Nephron progenitor cell (in vitro differentiated cells): ENCODE measurements around the gene RPE.

Source experiments
- DNase-seq: peaks from one replicate; pipeline ENCODE4 v3.0.0; 2021
- H3K27ac Mint-ChIP-seq: 2 replicates; pipeline ENCODE4 v1.8.0; 2021; ENCODE audit warnings: mild to moderate bottlenecking, moderate library complexity, mixed read lengths
- H3K27me3 Mint-ChIP-seq: 2 replicates; pipeline ENCODE4 v1.8.0; 2021; ENCODE audit warnings: mild to moderate bottlenecking, low read depth, mixed read lengths; ENCODE audit not compliant: poor library complexity
- H3K36me3 Mint-ChIP-seq: 2 replicates; pipeline ENCODE4 v1.8.0; 2021; ENCODE audit warnings: low read depth, mixed read lengths
- H3K4me1 Mint-ChIP-seq: 2 replicates; pipeline ENCODE4 v1.8.0; 2021; ENCODE audit warnings: mixed read lengths
- H3K4me3 Mint-ChIP-seq: 2 replicates; pipeline ENCODE4 v1.8.0; 2021; ENCODE audit warnings: mild to moderate bottlenecking, moderate library complexity, mixed read lengths
- H3K9me3 Mint-ChIP-seq: 2 replicates; pipeline ENCODE4 v1.8.0; 2021; ENCODE audit warnings: mild to moderate bottlenecking, moderate library complexity, mixed read lengths
- CTCF ChIP-seq: fragments of 200-600 bp; sonication (generic); IDR thresholded peaks from 2 replicates; pipeline ENCODE4 v1.5.0; 2021; ENCODE audit warnings: antibody characterized with exemption

RPE gene

DNA sequence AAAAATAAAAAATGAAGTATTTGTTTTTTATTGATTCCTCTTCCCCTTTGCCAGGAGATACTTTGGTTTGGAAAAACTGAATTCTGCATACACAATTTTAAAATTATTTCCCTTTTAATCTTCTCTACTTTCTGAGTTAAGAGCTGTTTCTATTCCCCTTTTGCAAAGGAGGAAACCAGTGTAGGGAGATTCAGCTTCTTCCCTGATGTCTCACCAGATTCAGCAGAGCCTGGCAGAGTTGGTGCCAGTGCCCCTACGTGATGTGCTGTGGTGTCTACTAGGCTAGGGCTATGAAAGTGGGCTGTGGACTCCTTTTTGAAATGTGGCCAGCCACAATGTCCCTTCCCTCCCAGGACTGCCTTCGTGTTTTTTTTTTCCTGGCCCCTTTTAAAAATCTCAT lies 2.4 kb downstream of the RPE start:
- Mint-ChIP-seq H3K27ac (peak overlapping the region; percentile 63), H3K36me3 (peaks cover 22% of the 10 kb centered on the region), H3K4me1 (peaks cover 41% of the 10 kb centered on the region), H3K4me3 (peak overlapping the region; percentile 99), H3K9me3 (no peaks in the 10 kb centered on the region), H3K27me3 (peaks cover under 1% of the 10 kb centered on the region)
- TF ChIP-seq CTCF: no peak
- no peak for DNase-seq

DNA sequence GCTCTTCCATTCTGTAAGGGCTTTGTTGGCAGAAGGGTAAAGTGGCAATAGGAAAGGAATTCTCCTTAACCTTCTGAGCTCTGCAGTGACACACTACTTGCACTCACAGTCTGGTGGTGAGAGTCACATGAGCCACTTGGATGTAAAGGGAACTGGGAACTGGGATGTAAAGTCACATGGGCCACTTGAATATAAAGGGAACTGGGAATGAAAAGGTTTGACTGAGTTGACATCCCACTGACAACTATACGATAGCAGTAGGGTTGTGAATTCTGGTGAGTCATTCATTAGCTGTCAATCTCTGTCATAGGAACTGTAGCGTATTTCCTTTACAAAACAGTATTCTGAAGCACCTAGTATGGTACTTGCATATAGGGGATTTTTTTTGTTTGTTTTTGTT lies 5.5 kb downstream of the RPE start:
- TF ChIP-seq CTCF: no peak
- no peaks in the 10 kb centered on the region for H3K27me3 Mint-ChIP-seq
- no peak for DNase-seq
- H3K27ac Mint-ChIP-seq: no peak overlapping the region
- H3K36me3 Mint-ChIP-seq: peaks cover 44% of the 10 kb centered on the region
- H3K9me3 Mint-ChIP-seq: no peaks in the 10 kb centered on the region
- no peak overlapping the region for H3K4me3 Mint-ChIP-seq
- peaks cover 30% of the 10 kb centered on the region for H3K4me1 Mint-ChIP-seq

- Mint-ChIP-seq H3K36me3 (peaks cover 55% of the 10 kb centered on the region), H3K27me3 (no peaks in the 10 kb centered on the region), H3K4me1 (peaks cover 17% of the 10 kb centered on the region), H3K27ac (no peak overlapping the region), H3K9me3 (no peaks in the 10 kb centered on the region), H3K4me3 (no peak overlapping the region)
- DNase-seq: no peak
- no peak for TF ChIP-seq CTCF
These were observed 6.7 kb downstream of the RPE start for GRCh38 chr2:210009126-210009525.

- DNase-seq: no peak
- peak overlapping the region; percentile 3 for H3K27ac Mint-ChIP-seq
- H3K36me3 Mint-ChIP-seq: peaks cover 58% of the 10 kb centered on the region
- H3K9me3 Mint-ChIP-seq: no peaks in the 10 kb centered on the region
- H3K4me1 Mint-ChIP-seq: peaks cover 10% of the 10 kb centered on the region
- no peaks in the 10 kb centered on the region for H3K27me3 Mint-ChIP-seq
- H3K4me3 Mint-ChIP-seq: no peak overlapping the region
- no peak for TF ChIP-seq CTCF
These were observed 7.5 kb downstream of the RPE start for GRCh38 chr2:210009896-210010295.

GRCh38 chr2:210020138-210020537 lies 17.7 kb downstream of the RPE start:
- Mint-ChIP-seq H3K27me3 (no peaks in the 10 kb centered on the region), H3K9me3 (no peaks in the 10 kb centered on the region), H3K36me3 (peaks cover 62% of the 10 kb centered on the region), H3K4me3 (no peak overlapping the region), H3K27ac (no peak overlapping the region), H3K4me1 (no peaks in the 10 kb centered on the region)
- no peak for TF ChIP-seq CTCF
- no peak for DNase-seq

DNA sequence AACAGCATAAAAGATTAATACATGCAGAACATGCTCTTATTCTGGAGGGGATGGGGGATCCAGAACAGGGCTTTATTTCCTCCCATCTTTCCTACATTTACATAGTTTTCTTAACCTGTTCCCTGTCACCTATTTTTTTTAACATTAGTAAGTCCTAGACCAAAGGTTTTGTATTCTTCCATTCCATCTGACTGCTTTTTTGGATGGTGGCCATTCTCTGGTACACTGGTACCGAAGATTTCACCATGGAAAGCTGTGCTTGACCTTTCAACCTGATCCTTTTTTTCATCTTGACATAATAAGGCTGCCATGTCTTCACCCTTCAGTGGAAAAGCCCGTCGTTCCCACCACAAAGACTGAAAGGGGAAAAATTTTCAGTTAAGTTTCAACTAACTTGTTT lies 20.4 kb downstream of the RPE start:
- no peak overlapping the region for H3K4me3 Mint-ChIP-seq
- DNase-seq: no peak
- no peak for TF ChIP-seq CTCF
- H3K27me3 Mint-ChIP-seq: no peaks in the 10 kb centered on the region
- H3K27ac Mint-ChIP-seq: no peak overlapping the region
- H3K9me3 Mint-ChIP-seq: no peaks in the 10 kb centered on the region
- peaks cover 60% of the 10 kb centered on the region for H3K36me3 Mint-ChIP-seq
- no peaks in the 10 kb centered on the region for H3K4me1 Mint-ChIP-seq
